Stimulated activated naive CD4-positive, alpha-beta T cell treated with Interleukin-2 at 50 U/mL for 16 hours (primary cell): ENCODE measurements around the gene NDUFA13.

Experiments
- DNase-seq: peaks from one replicate; lab custom pipeline; 2025; lab: John Stamatoyannopoulos, UW

Gene NDUFA13

DNA sequence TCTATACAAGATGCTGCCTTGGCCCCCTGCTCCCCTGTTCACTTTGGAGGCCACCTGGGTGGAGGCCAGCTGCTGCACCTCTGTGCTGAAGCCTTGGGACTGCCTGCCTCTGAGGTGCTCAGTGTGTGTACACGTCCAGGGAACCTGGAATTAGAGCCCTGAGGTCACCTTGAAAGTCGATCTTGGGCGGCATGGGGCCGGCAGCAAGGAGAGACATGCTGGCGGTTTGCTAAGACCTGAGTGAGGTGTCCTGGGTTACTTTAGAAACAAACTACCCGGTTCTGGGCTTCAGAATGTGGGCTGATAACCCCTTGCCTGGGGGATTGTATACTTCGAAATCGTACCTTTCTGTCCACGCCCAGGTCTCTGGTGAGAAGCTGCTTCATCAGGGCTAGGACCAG is 26.2 kb upstream of the NDUFA13 start:
- DNase-seq, result no peak

DNA sequence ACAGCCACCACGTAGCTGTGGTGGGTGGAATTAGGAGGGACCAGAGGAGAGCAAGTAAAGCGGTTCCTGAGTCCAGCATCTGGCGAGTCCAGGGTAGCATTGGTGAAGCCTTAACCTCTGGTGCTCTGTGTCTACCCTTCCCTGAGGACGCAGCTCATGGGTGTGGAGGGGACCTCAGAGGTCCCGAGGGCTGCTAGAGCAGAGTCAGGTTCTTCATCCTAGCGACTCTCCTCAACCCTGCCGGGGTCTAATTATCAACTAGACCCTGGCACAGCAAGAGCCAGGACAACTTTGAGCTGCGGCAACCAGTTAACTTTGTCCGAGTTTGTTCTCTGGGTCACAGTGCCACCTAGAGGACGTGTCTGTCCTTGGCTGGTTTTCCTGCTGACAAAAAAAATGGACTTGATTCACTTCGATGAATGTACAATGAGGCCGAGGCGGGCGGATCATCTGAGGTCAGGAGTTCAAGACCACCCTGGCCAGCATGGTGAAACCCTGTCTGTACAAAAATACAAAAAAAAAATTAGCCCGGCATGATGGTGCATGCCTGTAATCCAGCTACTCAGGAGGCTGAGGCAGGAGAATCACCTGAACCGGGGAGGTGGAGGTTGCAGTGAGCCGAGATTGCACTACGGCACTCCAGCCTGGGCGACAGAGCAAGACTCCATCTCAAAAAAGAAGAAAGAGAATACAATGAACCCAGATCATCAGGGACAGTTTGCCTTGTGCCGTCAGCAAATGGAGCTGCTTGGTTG is 25.6 kb upstream of the NDUFA13 start:
- peak; percentile 72 for DNase-seq

DNA sequence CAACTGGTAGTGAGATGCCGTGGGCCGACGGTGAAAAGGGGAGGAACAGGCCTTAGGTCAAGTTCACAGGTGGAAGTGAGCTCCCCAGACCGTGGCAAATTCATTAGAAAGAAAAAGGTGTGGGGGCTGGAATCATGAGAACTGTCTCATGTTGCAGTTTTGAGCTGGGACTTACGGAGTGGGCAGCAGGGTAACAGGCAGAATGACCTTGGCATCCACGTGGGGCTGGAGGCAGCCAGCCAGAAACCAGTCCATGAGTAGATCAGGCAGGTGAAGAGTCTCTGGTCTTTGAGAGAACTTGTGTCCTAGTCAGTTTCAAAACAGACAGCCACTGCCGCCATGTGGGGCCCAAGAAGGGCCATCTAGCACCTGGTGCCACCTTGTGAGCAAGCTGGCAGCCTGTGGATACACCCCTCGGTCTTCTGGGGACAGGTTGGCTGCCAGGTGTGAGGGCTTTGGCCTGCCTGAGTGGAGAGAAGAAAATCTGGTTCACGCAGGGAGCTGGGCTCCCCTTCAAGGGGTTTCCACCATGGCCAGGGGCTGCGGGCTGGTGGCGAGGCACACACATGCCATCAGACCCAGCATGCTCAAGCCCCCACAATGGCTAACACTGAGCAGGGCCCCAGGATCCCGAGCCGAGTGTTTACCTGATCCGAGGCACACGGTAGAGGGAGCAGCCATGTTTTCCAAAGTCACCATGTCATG is 24.6 kb upstream of the NDUFA13 start:
- DNase-seq, result no peak

DNA sequence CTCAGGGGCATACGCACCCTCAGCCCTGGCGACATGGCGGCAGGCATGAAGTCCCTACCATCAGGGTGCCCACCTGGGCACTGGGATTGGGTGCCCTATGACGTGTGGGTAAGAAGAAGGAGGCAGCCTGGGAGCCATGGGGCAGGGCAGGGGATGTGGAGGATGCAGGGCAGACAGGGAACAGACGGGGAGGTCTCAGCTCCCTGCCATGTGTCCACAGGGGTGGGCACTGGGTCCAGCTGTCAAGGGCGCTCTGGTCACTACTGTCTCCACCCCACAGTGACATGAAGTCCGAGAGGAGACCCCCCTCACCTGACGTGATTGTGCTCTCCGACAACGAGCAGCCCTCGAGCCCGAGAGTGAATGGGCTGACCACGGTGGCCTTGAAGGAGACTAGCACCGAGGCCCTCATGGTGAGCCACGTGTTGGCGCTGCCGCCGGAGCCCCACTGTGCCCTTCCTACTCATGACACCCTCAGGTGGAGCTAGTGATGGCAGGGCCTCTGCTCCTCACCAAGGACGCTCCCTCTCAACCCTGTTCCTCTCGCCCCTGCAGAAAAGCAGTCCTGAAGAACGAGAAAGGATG is 23.9 kb upstream of the NDUFA13 start:
- no peak for DNase-seq

DNA sequence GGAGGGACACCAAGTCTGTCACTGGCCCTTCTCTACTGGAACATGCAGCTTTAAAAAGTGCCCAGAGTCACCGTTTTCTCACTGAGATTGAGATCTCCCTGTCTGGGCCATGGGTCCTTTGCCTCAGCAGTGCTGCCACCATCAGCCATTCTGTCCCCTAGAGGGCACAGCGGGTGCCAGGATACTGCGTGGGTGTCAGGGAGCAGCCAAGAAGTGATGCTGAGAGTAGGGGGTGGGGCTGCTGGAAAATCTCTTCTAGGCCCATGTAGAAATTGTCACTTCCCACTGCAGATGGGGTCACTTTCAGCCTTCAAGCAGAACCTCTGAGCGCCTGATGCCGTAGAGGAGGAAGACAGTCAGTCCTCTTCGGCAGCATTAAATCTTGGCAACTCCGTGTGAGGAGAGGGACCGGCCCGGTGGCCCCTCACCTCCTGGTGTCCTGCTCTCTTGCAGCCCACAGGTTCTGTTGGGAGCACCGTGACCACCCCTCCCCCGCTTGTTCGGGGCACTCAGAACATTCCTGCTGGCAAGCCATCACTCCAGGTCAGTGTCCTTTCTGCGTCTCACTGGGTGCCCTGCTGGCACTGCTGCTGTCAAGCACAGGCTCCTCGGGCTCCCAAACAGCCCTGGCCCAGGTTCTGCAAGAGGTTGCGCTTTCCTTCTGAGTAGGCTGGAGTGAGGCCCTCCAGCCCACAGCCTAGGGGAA is 22.0 kb upstream of the NDUFA13 start:
- DNase-seq, result no peak

DNA sequence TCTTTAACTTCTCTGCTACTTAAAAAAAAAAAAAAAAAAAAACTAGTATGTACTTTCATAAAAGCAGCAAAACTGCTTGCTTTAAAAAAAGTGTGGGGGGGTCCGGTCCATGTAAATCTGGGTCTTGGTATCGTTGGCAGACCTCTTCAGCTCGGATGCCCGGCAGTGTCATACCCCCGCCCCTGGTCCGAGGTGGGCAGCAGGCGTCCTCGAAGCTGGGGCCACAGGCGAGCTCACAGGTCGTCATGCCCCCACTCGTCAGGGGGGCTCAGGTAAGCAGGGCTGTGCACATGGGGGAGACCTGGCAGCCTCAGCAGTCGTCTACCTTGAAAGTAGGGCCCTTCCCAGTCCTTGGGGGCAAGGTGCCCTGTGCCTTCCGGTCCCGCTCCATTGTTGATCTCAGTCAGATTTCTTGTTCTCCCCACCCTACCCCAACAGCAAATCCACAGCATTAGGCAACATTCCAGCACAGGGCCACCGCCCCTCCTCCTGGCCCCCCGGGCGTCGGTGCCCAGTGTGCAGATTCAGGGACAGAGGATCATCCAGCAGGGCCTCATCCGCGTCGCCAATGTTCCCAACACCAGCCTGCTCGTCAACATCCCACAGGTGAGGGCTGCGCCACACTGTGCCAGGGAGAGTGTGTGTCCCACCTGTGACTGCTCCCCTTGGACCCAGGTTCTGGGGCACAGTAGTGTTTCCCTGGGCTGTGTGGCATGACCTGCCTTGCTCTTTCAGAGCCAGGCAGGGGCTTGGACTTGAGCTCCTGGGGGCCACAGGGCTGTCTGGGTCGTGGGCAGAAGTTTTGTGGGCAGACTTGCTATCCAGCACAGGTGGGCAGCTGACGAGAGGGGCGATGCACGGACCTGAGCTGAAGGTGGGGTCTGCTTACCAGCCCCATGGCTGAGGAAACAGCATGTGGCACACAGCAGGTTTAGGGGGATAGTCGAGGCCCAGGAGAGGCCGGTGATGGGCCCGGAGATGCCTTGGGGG is 20.1 kb upstream of the NDUFA13 start:
- DNase-seq, result no peak

DNA sequence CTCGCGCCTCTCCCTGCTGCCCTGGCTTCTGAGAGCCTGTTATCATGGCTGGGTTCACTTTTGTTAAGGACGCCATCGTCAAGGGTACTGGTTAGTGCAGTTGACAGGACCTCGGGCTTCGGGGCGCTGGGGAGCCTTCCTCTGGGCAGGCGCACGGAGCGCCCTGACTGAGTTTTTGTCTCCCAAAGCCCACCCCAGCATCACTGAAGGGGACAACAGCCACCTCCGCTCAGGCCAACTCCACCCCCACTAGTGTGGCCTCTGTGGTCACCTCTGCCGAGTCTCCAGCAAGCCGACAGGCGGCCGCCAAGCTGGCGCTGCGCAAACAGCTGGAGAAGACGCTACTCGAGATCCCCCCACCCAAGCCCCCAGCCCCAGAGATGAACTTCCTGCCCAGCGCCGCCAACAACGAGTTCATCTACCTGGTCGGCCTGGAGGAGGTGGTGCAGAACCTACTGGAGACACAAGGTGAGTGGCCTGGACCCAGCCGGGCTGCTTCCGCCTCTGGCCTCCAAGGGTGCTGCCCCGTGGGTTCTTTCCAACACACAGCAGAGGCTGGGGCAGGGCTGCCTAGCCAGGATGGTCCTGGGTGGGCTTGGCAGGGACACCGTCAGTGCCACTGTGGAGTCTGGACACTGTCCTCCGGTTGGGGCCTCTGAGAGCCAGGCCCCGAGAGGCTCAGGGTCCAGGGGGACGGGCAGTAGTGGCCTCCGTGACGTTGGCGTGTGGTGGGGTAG is 17.6 kb upstream of the NDUFA13 start:
- no peak for DNase-seq

DNA sequence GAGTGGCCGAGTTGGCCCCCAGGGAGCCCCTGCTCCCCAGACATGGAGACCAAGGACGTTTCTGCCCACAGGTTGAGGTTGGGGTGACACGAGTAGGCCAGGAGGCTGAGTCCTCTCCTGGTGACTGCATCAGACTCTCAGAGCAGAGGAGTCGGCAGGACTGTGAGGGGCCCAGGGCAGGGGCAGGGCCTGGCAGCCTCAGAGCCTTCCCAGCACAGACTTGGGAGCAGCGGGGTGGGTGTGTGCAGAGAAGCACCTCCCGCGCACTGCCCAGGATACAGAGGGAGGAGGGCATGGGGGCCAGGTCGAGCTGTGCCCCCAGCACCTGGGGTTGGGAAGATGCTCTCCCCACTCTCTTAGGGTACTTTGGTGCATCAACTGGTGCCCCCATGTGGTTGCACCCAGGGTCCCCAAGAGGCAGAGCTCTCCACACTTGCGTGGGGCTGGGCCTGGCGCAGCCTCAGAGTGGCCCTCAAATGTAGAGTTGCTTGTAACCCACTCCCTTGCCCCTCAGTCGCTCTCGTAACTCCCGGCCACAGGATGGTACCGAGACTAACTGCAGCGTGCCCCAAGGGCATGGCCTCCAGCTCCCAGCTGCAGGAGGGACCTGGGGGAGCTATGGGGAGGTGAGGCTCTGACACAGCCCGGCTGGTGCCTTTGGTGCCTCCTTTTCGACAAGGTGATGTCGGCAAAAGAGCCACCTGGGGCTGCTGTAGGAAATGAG is 16.6 kb upstream of the NDUFA13 start:
- DNase-seq, result no peak

DNA sequence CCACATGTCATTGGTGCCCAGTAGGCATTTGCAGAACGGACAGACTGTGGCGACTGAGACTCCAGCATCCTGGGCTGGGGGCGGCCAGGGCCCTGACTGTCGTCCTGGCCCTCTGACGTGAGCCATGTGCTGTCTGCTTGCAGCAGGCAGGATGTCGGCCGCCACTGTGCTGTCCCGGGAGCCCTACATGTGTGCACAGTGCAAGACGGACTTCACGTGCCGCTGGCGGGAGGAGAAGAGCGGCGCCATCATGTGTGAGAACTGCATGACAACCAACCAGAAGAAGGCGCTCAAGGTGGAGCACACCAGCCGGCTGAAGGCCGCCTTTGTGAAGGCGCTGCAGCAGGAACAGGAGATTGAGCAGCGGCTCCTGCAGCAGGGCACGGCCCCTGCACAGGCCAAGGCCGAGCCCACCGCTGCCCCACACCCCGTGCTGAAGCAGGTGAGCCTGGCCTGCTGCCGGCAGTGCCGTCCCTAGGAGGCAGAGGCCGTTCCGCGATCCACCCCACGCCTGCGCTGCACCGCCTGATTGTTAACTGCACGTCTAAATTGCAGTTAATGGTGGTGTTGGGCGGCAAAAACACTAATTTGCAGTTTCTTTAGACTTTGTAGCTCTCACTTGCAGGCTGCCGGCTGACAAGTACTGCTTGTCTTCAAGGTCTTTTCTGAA is 14.9 kb upstream of the NDUFA13 start:
- DNase-seq, result no peak

DNA sequence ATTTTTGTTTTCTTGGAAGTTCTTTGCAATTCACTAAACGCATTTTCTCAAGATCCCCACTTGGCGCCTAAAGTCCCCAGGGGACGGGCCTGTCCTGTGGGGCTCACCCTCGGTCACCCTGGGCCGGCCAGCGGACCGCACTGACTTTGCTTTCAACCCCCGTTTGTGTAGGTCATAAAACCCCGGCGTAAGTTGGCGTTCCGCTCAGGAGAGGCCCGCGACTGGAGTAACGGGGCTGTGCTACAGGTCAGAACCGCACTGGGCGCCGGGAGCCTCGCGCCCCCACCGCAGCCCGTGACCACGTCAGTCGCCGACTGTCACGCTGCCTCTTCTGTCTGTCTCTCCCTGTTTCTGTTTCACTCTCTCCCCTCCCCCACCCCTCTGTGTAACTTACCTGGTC is 14.2 kb upstream of the NDUFA13 start:
- DNase-seq, result no peak

DNA sequence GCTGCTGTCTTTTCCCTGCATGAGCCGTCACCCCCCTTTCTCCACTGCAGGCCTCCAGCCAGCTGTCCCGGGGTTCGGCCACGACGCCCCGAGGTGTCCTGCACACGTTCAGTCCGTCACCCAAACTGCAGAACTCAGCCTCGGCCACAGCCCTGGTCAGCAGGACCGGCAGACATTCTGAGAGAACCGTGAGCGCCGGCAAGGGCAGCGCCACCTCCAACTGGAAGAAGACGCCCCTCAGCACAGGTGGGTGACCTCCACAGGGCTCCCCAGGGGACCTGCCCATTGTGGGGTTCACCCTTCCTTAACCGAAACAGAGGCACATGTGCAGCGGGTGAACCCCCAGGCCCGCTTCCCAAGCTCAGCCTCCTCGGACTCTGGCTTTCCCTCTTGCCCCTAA is 13.7 kb upstream of the NDUFA13 start:
- no peak for DNase-seq

DNA sequence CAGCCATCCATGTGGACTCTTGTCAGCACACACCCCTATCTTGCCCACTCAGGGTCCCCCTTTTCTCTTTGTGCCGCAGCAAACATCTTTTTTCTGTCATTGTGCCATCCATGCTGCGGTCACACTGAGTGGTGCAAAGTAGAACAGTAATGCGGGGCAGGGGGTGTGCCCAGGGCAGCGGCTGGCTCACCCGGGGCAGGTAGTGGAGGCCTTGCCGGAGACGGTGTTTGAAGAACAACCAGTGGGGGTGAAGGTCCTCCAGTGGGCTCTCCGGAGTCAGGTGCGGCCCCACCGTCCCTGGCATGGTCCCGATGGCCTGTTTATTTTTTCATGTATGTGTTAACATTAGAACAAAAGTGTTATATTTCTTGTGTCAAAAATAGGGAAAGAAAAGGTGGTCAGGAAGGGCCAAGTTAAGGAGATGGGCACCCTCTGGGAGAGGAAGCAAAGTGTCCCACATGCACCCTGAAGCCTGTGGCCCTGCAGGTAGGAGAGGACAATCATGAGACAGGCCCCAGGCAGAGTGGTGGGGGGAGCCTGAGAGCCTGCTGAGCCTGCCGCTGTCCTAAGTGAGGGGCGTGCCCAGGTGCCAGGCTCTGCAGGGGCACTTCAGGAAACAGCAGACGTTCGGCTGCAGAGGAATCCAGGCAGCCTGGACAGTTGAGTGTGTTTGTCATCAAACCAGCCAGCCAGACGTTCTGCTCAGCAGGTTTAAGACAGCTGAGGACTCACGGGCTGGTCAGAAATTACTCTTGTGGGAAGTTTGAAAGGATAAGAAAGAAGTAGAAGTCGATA is 13.0 kb upstream of the NDUFA13 start:
- DNase-seq, result no peak

DNA sequence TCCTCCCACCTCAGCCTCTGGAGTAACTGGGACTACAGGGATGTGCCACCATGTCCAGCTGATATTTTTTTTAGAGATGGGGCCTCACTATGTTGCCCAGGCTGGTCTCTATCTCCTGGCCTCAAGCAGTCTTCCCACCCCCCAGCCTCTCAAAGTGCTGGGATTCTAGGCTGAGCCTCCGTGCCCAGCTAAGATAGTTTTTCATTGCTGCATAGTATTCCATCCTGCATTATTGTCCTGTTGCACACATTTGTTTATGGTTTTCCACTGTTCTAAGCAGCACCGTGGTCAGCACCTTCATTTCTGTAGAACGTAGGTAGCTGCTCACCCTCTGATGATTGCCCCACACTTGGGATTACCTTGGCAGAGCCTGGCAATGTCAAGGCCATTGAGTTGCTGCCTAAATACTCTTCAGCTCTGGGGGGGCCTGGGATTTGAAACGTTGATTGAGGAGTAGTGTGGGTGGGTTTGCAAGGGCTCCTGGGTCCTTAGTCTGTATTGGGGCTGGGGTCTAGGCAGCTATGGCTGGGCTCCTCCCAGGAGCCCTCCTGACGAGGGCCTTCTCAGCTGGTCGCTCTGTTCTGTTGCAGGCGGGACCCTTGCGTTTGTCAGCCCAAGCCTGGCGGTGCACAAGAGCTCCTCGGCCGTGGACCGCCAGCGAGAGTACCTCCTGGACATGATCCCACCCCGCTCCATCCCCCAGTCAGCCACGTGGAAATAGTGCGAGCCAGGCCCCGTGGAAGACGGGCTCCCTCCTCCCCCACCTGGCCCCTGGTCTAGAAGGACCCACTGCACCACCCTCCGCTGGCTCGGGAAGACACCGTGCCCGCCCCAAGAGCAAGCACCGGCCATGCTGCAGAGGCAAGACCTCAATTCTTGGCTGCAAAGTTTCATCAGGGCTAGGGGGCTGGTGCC is 11.0 kb upstream of the NDUFA13 start:
- no peak for DNase-seq

DNA sequence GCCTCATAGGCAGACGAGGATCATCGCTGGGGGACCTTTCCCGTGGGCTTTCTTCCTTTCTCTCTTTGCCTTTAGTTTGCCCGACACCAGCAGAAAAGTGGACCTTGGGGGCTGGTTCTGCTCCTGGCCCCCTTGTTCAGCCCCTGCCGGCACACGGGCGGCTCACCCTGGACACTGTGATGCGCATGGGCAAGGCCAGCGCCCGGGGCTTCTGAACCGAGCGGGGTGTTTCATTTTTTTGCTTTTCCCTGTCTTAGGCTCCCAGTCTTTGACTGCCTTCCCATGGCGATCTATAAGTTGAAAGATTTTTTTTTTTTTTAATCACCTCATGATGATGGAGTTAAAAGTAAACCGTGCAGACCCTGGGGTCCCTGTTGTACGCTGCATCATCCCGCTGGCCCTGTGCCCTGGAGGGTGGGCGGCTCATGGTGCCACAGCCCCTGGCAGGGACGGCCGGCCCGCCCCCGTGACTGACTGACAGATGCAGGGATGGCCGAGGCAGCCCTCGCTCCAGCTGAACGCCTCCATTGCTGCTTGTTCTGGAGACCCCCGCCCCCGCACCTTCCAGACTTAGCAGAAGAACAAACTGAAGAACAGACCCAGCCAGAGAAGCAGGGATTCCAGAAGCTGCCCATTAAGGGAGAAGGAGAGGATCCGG is 10.2 kb upstream of the NDUFA13 start:
- DNase-seq, result no peak

DNA sequence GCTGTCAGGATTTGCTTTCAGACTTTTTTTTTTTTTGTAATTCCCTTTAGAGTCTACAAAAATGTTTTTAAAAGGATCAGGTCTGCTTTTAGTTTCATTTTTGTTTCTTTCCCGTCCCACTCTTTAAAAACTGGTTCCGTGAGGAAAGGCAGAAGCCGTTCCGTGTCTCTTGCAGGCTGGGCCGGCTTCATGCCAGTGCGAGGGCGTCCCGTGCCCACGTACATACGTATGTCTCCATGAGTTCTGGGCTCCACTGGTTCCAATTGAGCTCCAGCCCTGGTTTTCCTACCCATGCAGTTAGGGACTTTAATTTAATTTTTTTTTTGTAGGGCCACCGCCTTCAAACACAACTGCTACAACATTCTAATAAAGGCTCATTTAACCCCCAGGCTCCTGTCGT is 9.4 kb upstream of the NDUFA13 start:
- no peak for DNase-seq

DNA sequence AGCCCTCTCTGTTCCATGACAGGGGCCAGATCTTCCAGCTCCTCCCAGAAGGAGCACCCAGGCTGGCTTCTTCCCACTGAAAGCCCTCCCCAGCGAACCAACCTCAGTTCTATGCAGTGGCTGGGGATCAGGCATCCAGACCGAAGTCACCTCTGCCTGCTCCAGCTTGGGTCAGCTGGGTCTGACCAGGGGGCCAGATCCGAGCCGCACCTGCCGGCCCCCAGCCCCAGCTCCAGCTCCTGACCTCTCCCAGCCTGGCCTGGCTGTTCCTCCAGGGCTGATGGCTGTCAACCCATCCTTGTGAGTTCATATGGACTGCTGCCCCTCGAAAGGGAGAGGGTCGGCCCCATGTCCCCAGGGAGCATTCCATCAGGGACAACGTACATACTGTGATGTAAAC is 8.7 kb upstream of the NDUFA13 start:
- no peak for DNase-seq

DNA sequence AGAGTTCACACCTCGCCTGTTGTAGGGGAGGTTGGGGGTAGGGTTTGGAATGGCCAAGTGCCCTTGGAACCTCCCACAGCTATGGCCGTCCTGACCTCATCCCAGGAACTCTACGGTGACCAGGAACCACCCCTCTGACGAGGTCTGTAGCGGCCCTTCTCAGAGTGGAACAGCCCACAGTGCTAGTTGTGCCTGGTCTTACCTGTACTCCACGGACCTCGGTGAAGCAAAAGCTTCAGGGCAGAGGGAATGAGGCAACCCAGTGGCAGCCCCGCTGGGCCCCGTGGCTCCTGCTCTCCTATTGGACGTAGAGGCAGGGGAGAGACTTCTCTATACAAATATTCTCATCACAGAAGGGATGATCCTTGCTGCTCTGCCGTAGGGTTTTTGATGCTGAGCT is 7.8 kb upstream of the NDUFA13 start:
- DNase-seq, result no peak
